Measurements from ENCODE around the gene PARD3B.

GRCh38 chr2:204944927-204945326 lies 399.7 kb downstream of the PARD3B start:
- TF ChIP-seq GATA2 (IDR thresholded peaks at IDR 0.05; ENCODE audit: low read depth, low read length) (no peak), GATA3 (IDR thresholded peaks at IDR 0.05; ENCODE audit: low read depth, low read length) (no peak)

Data from SH-SY5Y (cell line).